Panc1 (cell line): ENCODE results near the gene PPM1H.

Source experiments
- POLR2AphosphoS5 ChIP-seq: IDR thresholded peaks from 2 replicates; pipeline ENCODE4 v1.6.1; 2012; ENCODE audit warnings: mild to moderate bottlenecking, low read depth, low read length, moderate library complexity
- TF ChIP-seq, protein P1 (sequence below), 2 experiments: IDR thresholded peaks; 2 replicates each; pipeline ENCODE4 v1.6.1; 2011 to 2012; ENCODE audit warnings: low read depth in 2 of 2, control low read depth in 1 of 2, low read length in 1 of 2, mild to moderate bottlenecking in 1 of 2, moderate library complexity in 1 of 2; ENCODE audit not compliant: insufficient read depth in 1 of 2
- TF ChIP-seq, protein P2 (sequence below): fragments of 450-650 bp; IDR thresholded peaks from 2 replicates; pipeline ENCODE4 v1.5.1; 2017; ENCODE audit warnings: mild to moderate bottlenecking

DNA sequence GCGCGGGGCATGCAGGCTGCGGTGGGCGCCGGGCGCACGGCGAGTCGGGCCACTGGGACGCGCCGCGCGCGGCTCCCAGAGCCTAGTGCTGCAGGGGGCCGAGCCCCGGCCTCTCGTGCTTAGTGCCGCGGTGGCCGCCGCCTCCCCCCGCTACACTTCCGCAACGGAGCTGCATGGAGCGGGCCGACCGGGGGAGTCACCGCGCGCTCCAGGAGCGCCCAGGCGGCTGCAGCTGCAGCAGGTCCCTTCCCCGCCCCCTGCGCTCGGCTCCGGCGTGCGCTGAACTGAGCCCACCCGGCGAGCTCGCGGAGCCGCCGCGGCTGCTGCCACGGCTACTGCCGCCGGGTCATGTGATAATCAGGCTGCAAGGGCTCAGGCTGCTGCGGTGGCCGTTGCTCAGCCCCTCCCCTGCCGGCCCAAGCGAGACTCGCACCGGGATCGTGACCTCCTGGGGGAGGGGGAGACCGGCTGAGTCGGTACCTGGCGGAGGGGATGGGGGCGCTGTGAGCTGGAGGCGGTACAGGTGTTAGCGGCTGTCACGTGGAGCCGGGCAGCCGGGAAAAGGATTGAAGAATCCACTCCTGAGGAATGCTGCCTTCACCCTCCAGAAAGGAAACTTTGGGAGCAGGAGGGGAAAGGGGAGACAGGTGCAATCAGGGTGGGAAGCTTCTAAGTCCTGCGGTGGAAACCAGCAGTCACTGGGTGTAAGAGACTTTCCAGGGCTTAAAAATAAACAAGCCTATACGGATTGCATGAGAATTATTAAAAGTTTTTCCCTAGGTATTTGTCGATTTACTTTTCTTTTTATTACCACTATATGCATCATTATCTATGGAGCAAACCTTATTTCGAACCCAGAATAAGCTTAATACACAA lies at the start of gene PPM1H:
- TF ChIP-seq, protein P1, sequence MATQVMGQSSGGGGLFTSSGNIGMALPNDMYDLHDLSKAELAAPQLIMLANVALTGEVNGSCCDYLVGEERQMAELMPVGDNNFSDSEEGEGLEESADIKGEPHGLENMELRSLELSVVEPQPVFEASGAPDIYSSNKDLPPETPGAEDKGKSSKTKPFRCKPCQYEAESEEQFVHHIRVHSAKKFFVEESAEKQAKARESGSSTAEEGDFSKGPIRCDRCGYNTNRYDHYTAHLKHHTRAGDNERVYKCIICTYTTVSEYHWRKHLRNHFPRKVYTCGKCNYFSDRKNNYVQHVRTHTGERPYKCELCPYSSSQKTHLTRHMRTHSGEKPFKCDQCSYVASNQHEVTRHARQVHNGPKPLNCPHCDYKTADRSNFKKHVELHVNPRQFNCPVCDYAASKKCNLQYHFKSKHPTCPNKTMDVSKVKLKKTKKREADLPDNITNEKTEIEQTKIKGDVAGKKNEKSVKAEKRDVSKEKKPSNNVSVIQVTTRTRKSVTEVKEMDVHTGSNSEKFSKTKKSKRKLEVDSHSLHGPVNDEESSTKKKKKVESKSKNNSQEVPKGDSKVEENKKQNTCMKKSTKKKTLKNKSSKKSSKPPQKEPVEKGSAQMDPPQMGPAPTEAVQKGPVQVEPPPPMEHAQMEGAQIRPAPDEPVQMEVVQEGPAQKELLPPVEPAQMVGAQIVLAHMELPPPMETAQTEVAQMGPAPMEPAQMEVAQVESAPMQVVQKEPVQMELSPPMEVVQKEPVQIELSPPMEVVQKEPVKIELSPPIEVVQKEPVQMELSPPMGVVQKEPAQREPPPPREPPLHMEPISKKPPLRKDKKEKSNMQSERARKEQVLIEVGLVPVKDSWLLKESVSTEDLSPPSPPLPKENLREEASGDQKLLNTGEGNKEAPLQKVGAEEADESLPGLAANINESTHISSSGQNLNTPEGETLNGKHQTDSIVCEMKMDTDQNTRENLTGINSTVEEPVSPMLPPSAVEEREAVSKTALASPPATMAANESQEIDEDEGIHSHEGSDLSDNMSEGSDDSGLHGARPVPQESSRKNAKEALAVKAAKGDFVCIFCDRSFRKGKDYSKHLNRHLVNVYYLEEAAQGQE (IDR thresholded peaks at IDR 0.05; ENCODE audit: insufficient read depth in 1 of 2, low read depth in 2 of 2, low read length in 1 of 2), result no peak
- peak; percentile 38; the same call in 1 of the 2 replicates for TF ChIP-seq POLR2AphosphoS5
- TF ChIP-seq, protein P2, sequence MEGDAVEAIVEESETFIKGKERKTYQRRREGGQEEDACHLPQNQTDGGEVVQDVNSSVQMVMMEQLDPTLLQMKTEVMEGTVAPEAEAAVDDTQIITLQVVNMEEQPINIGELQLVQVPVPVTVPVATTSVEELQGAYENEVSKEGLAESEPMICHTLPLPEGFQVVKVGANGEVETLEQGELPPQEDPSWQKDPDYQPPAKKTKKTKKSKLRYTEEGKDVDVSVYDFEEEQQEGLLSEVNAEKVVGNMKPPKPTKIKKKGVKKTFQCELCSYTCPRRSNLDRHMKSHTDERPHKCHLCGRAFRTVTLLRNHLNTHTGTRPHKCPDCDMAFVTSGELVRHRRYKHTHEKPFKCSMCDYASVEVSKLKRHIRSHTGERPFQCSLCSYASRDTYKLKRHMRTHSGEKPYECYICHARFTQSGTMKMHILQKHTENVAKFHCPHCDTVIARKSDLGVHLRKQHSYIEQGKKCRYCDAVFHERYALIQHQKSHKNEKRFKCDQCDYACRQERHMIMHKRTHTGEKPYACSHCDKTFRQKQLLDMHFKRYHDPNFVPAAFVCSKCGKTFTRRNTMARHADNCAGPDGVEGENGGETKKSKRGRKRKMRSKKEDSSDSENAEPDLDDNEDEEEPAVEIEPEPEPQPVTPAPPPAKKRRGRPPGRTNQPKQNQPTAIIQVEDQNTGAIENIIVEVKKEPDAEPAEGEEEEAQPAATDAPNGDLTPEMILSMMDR, result peak; percentile 76
